Sigmoid colon (tissue), 7 donors: ENCODE measurements around the gene USP37. TPM values are rescaled to one million over a fixed set of nuclear protein-coding genes. Genes with fewer than 3 reads are reported as not detected.

ENCODE experiments used
- DNase-seq: peaks from one replicate; pipeline ENCODE4 v3.0.0-alpha.2; 2019
- H3K27ac ChIP-seq, 4 donors: fragments of 200-600 bp; sonication (generic); one replicate each; pipeline ENCODE4 v1.5.1; 2016 to 2019; ENCODE audit warnings: mild to moderate bottlenecking in 1 of 4
- H3K27me3 ChIP-seq, 3 donors: fragments of 200-600 bp; sonication (generic); one replicate each; pipeline ENCODE4 v1.5.1; 2019; ENCODE audit warnings: mild to moderate bottlenecking in 1 of 3
- H3K36me3 ChIP-seq, 4 donors: fragments of 200-600 bp; sonication (generic); one replicate each; pipeline ENCODE4 v1.5.1; 2016 to 2019
- H3K4me1 ChIP-seq, 4 donors: fragments of 200-600 bp; sonication (generic); one replicate each; pipeline ENCODE4 v1.5.1; 2017 to 2019
- H3K4me3 ChIP-seq, 4 donors: fragments of 200-600 bp; sonication (generic); one replicate each; pipeline ENCODE4 v1.5.1; 2017 to 2019; ENCODE audit warnings: mild to moderate bottlenecking in 2 of 4, moderate library complexity in 1 of 4
- H3K9me3 ChIP-seq, 4 donors: fragments of 200-600 bp in 3 of 4; sonication (generic) in 3 of 4; one replicate each; pipeline versions ENCODE4 v1.5.1 to v1.6.1; 2013 to 2019
- EP300 ChIP-seq, 4 donors: sonication (generic); formaldehyde crosslinking; IDR thresholded peaks; one replicate each; pipeline ENCODE4 v1.6.1; 2017; ENCODE audit warnings: antibody characterized with exemption in 4 of 4
- POLR2A ChIP-seq, 2 donors: fragments of 450-650 bp; IDR thresholded peaks; one replicate each; pipeline ENCODE4 v1.6.1; 2016; ENCODE audit warnings: antibody characterized with exemption in 2 of 2, mild to moderate bottlenecking in 2 of 2, moderate library complexity in 2 of 2
- POLR2AphosphoS5 ChIP-seq, 4 donors: sonication (generic); formaldehyde crosslinking; IDR thresholded peaks; one replicate each; pipeline ENCODE4 v1.6.1; 2017; ENCODE audit warnings: antibody characterized with exemption in 4 of 4
- WGBS, 2 donors: extraction: QIAGEN DNeasy Blood & Tissue Kit; methylation state at CpG; one replicate each; pipeline ENCODE4 v1.1.7; 2013; 5-methylcytosine and 5-hydroxymethylcytosine counted together
- intact Hi-C: fragments of 100-400 bp; cut with DNase I; formaldehyde crosslinking; loops from one replicate; pipeline ENCODE4 v1.15.1; 2023
- polyA plus RNA-seq, 3 donors: library from polyadenylated mRNA; stranded (reverse); fragments of 200-250 nt; gene quantifications; one replicate each; pipeline ENCODE4 v1.2.3, GENCODE V29; 2013
- total RNA-seq, 4 donors: library from RNA; depleted of rRNA; stranded (reverse); fragments of >200 nt; gene quantifications; one replicate each; pipeline ENCODE4 v1.1.0, GENCODE V29; 2016
- TF ChIP-seq, protein P1 (sequence below), 4 experiments: fragments of 450-650 bp in 3 of 4; fragments of 200-600 bp in 1 of 4; IDR thresholded peaks; one replicate each; pipeline ENCODE4 v1.5.1; 2016 to 2019; ENCODE audit warnings: antibody characterized with exemption in 4 of 4, mild to moderate bottlenecking in 3 of 4, moderate library complexity in 2 of 4
- donor health status: healthy with polysubstance abuse.
- donor health status: Bipolar disorder and iron deficiency.
- donor health status: healthy.

USP37 gene
- total and polyA plus RNA-seq, 7 donors = 1.8 to 11.4 (median 6.6) TPM

GRCh38 chr2:218446547-218446946 is 121.6 kb downstream of the USP37 start:
- H3K36me3 ChIP-seq = peaks cover 0 to 20% (median 2%) of the 10 kb centered on the region in 4 donors
- no peaks in the 10 kb centered on the region for H3K4me1 ChIP-seq
- no peak overlapping the region for H3K27ac ChIP-seq
- H3K27me3 ChIP-seq = no peaks in the 10 kb centered on the region
- no peak for DNase-seq
- no peak overlapping the region for H3K4me3 ChIP-seq
- 90 to 98% methylated on average over 6 of the region's 6 CpGs for WGBS, 2 donors
- H3K9me3 ChIP-seq = no peaks in the 10 kb centered on the region
- TF ChIP-seq, protein P1, sequence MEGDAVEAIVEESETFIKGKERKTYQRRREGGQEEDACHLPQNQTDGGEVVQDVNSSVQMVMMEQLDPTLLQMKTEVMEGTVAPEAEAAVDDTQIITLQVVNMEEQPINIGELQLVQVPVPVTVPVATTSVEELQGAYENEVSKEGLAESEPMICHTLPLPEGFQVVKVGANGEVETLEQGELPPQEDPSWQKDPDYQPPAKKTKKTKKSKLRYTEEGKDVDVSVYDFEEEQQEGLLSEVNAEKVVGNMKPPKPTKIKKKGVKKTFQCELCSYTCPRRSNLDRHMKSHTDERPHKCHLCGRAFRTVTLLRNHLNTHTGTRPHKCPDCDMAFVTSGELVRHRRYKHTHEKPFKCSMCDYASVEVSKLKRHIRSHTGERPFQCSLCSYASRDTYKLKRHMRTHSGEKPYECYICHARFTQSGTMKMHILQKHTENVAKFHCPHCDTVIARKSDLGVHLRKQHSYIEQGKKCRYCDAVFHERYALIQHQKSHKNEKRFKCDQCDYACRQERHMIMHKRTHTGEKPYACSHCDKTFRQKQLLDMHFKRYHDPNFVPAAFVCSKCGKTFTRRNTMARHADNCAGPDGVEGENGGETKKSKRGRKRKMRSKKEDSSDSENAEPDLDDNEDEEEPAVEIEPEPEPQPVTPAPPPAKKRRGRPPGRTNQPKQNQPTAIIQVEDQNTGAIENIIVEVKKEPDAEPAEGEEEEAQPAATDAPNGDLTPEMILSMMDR (IDR thresholded peaks at IDR 0.05) = no peak
- TF ChIP-seq EP300 (IDR thresholded peaks at IDR 0.05) (no peak), POLR2AphosphoS5 (IDR thresholded peaks at IDR 0.05) (no peak), POLR2A (IDR thresholded peaks at IDR 0.05) (no peak)
- intact Hi-C loops = no loop called here

GRCh38 chr2:218445602-218446001 is 122.5 kb downstream of the USP37 start:
- no peaks in the 10 kb centered on the region for H3K9me3 ChIP-seq
- no peak overlapping the region for H3K4me3 ChIP-seq
- no peaks in the 10 kb centered on the region for H3K27me3 ChIP-seq
- no peak overlapping the region for H3K27ac ChIP-seq
- DNase-seq = no peak
- H3K36me3 ChIP-seq = peaks cover 0 to 20% (median 2%) of the 10 kb centered on the region in 4 donors
- no peaks in the 10 kb centered on the region for H3K4me1 ChIP-seq
- TF ChIP-seq, protein P1 (IDR thresholded peaks at IDR 0.05) = no peak
- no peak for TF ChIP-seq EP300 (IDR thresholded peaks at IDR 0.05)
- no peak for TF ChIP-seq POLR2A (IDR thresholded peaks at IDR 0.05)
- TF ChIP-seq POLR2AphosphoS5 (IDR thresholded peaks at IDR 0.05) = no peak
- intact Hi-C loops = no loop called here

DNA sequence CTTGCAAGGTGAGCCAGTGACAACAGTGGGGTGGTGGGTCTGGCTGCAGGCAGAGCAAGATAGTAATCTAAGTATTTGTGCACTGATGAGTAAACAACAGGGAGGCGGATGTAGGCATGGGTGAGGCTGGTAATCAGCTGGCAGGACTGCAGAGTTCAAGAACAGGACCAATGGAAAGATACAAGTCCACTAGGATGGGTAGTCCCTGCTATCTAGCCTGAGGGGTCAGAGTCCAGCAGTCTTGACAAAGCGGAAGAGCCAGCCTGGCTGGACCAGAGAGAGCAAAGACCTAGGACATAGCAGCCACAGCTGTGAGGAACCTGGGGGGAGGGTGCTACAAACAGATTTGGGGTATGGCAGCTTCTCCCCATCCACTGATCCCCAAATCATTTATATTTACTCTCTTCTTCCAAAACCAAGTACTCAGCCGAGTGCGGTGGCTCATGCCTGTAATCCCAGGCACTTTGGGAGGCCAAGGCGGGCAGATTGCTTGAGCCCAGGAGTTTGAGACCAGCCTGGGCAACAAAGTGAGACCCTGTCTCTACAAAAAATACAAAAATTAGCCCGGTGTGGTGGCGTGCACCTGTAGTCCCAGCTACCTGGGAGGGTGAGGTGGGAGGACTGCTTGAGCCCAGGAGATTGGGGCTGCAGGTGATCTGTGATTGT is 123.3 kb downstream of the USP37 start:
- no peak overlapping the region for H3K27ac ChIP-seq
- no peaks in the 10 kb centered on the region for H3K27me3 ChIP-seq
- peaks cover 0 to 18% (median 2%) of the 10 kb centered on the region in 4 donors for H3K36me3 ChIP-seq
- no peaks in the 10 kb centered on the region for H3K9me3 ChIP-seq
- intact Hi-C loops = no loop called here
- no peak for DNase-seq
- H3K4me3 ChIP-seq = no peak overlapping the region
- TF ChIP-seq POLR2AphosphoS5 (IDR thresholded peaks at IDR 0.05) (no peak), EP300 (IDR thresholded peaks at IDR 0.05) (no peak), POLR2A (IDR thresholded peaks at IDR 0.05) (no peak)
- TF ChIP-seq, protein P1 (IDR thresholded peaks at IDR 0.05) = no peak
- 73 to 89% methylated on average over 7 of the region's 7 CpGs for WGBS, 2 donors
- no peaks in the 10 kb centered on the region for H3K4me1 ChIP-seq

DNA sequence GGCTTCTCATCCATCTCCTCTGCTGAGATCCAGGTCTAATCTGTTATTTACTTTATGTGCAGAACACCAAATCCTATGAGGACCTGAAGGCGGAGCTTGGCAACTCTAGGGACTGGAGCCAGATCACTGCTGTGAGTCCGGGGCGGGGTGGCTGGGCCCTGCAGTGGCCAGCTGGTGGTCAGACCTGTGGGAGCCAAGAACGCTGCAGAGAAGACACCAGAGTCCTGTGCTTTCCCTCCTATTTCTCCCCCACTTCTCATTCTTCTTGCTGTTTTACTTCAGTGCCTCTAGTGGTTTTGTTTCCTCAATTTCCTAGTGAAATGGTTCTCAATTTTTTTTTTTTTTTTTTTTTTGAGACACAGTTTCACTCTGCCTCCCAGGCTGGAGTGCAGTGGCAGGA is 129.6 kb downstream of the USP37 start:
- intact Hi-C loops = no loop called here
- H3K27me3 ChIP-seq = no peaks in the 10 kb centered on the region
- no peak overlapping the region for H3K4me3 ChIP-seq
- H3K36me3 ChIP-seq = no peaks in the 10 kb centered on the region
- H3K4me1 ChIP-seq = no peaks in the 10 kb centered on the region
- H3K9me3 ChIP-seq = no peaks in the 10 kb centered on the region
- WGBS, 2 donors = 73 to 74% methylated on average over 4 of the region's 4 CpGs
- no peak for TF ChIP-seq EP300 (IDR thresholded peaks at IDR 0.05)
- TF ChIP-seq, protein P1 (IDR thresholded peaks at IDR 0.05) = no peak
- no peak for TF ChIP-seq POLR2A (IDR thresholded peaks at IDR 0.05)
- no peak for TF ChIP-seq POLR2AphosphoS5 (IDR thresholded peaks at IDR 0.05)
- DNase-seq = no peak
- no peak overlapping the region for H3K27ac ChIP-seq

DNA sequence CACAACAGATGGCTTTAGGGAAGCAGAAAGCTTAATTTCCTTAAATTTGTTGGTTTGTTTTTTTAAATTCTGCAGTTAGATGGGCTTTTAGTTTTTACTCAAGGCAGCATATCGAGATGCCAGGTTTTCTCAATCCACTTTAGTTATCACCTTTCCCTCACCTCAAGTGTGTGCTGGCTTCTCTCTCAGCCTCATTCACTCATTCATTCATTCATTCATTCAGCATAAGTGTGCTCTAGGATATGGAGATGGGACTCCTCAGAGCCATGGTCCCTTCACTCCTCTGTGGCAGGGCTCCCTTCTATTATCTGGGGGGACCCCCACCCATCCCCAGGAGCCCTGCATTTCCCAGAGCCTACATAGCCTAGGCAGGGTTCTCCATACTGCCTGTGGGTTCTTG is 130.2 kb downstream of the USP37 start:
- Histone ChIP-seq H3K4me3 (no peak overlapping the region), H3K36me3 (no peaks in the 10 kb centered on the region), H3K27me3 (no peaks in the 10 kb centered on the region), H3K27ac (no peak overlapping the region), H3K4me1 (no peaks in the 10 kb centered on the region), H3K9me3 (no peaks in the 10 kb centered on the region)
- DNase-seq = no peak
- intact Hi-C loops = no loop called here
- 85 to 98% methylated on average over 1 of the region's 1 CpG for WGBS, 2 donors
- TF ChIP-seq EP300 (IDR thresholded peaks at IDR 0.05) = no peak
- TF ChIP-seq, protein P1 (IDR thresholded peaks at IDR 0.05) = no peak
- no peak for TF ChIP-seq POLR2A (IDR thresholded peaks at IDR 0.05)
- TF ChIP-seq POLR2AphosphoS5 (IDR thresholded peaks at IDR 0.05) = no peak
